Measurements from ENCODE around the gene PSMA6. TPM values are rescaled to one million over a fixed set of nuclear protein-coding genes. Genes with fewer than 3 reads are reported as not detected.

PSMA6 gene
- total and polyA plus RNA-seq, 2 of the 8 experiments (the other 6 are each of a cell fraction or from before 2014, with no cell fraction given): 180 to 238 TPM

DNA sequence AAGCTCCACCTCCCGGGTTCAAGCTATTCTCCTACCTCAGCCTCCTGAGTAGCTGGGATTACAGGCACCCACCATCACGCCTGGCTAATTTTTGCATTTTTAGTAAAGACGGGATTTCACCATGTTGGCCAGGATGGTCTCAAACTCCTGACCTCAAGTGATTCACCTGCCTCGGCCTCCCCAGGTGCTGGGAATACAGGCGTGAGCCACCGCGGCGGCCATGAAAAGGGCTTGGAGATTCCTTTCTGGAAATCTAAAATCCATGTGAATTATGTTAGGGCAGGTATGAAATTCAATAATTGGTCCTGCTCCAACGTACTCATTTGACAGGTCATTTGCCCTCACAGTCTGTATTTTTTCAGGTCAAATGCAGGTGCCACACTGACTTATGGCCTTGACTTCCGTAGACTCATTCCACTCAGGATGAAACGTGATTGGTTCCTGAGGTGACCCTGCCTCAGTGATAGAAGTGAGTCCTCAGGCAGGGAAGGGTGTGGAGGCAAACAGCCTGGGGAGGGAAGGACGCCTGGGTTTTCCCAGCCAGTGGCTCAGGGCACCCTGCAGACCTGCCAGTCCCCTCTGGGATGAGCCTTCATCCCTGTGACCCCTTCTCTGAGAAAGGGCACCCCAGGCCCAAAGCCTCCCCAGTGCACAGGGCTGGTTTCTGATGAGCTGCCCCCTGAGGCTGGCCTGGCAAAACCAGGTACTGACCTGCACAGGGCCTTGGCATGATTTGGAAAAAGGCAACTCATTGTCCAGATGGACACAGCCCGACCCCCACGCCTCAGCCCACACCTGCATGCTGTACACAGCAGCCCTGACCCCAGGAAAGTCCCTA, 48.7 kb downstream of the PSMA6 start (continued):
- TF ChIP-seq, protein P1, sequence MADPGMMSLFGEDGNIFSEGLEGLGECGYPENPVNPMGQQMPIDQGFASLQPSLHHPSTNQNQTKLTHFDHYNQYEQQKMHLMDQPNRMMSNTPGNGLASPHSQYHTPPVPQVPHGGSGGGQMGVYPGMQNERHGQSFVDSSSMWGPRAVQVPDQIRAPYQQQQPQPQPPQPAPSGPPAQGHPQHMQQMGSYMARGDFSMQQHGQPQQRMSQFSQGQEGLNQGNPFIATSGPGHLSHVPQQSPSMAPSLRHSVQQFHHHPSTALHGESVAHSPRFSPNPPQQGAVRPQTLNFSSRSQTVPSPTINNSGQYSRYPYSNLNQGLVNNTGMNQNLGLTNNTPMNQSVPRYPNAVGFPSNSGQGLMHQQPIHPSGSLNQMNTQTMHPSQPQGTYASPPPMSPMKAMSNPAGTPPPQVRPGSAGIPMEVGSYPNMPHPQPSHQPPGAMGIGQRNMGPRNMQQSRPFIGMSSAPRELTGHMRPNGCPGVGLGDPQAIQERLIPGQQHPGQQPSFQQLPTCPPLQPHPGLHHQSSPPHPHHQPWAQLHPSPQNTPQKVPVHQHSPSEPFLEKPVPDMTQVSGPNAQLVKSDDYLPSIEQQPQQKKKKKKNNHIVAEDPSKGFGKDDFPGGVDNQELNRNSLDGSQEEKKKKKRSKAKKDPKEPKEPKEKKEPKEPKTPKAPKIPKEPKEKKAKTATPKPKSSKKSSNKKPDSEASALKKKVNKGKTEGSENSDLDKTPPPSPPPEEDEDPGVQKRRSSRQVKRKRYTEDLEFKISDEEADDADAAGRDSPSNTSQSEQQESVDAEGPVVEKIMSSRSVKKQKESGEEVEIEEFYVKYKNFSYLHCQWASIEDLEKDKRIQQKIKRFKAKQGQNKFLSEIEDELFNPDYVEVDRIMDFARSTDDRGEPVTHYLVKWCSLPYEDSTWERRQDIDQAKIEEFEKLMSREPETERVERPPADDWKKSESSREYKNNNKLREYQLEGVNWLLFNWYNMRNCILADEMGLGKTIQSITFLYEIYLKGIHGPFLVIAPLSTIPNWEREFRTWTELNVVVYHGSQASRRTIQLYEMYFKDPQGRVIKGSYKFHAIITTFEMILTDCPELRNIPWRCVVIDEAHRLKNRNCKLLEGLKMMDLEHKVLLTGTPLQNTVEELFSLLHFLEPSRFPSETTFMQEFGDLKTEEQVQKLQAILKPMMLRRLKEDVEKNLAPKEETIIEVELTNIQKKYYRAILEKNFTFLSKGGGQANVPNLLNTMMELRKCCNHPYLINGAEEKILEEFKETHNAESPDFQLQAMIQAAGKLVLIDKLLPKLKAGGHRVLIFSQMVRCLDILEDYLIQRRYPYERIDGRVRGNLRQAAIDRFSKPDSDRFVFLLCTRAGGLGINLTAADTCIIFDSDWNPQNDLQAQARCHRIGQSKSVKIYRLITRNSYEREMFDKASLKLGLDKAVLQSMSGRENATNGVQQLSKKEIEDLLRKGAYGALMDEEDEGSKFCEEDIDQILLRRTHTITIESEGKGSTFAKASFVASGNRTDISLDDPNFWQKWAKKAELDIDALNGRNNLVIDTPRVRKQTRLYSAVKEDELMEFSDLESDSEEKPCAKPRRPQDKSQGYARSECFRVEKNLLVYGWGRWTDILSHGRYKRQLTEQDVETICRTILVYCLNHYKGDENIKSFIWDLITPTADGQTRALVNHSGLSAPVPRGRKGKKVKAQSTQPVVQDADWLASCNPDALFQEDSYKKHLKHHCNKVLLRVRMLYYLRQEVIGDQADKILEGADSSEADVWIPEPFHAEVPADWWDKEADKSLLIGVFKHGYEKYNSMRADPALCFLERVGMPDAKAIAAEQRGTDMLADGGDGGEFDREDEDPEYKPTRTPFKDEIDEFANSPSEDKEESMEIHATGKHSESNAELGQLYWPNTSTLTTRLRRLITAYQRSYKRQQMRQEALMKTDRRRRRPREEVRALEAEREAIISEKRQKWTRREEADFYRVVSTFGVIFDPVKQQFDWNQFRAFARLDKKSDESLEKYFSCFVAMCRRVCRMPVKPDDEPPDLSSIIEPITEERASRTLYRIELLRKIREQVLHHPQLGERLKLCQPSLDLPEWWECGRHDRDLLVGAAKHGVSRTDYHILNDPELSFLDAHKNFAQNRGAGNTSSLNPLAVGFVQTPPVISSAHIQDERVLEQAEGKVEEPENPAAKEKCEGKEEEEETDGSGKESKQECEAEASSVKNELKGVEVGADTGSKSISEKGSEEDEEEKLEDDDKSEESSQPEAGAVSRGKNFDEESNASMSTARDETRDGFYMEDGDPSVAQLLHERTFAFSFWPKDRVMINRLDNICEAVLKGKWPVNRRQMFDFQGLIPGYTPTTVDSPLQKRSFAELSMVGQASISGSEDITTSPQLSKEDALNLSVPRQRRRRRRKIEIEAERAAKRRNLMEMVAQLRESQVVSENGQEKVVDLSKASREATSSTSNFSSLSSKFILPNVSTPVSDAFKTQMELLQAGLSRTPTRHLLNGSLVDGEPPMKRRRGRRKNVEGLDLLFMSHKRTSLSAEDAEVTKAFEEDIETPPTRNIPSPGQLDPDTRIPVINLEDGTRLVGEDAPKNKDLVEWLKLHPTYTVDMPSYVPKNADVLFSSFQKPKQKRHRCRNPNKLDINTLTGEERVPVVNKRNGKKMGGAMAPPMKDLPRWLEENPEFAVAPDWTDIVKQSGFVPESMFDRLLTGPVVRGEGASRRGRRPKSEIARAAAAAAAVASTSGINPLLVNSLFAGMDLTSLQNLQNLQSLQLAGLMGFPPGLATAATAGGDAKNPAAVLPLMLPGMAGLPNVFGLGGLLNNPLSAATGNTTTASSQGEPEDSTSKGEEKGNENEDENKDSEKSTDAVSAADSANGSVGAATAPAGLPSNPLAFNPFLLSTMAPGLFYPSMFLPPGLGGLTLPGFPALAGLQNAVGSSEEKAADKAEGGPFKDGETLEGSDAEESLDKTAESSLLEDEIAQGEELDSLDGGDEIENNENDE (IDR thresholded peaks at IDR 0.05; ENCODE audit: insufficient replicate concordance, low read length): no peak
- TF ChIP-seq YY1 (IDR thresholded peaks at IDR 0.05; ENCODE audit: low read depth, low read length): no peak
- TF ChIP-seq CEBPB (IDR thresholded peaks at IDR 0.05; ENCODE audit: low read depth, low read length): no peak
- TF ChIP-seq NANOG (IDR thresholded peaks at IDR 0.05; ENCODE audit: insufficient read depth, low read depth, low read length, poor library complexity, severe bottlenecking): no peak
- no peak for TF ChIP-seq CBX8 (IDR thresholded peaks at IDR 0.05; ENCODE audit: borderline replicate concordance, low read depth, low read length)
- no peak for TF ChIP-seq ASH2L (IDR thresholded peaks at IDR 0.05; ENCODE audit: low read length)
- no peak for TF ChIP-seq CTBP2 (IDR thresholded peaks at IDR 0.05; ENCODE audit: borderline replicate concordance, insufficient read depth, insufficient read length, low read length)
- no peak for TF ChIP-seq SP1 (IDR thresholded peaks at IDR 0.05; ENCODE audit: low read depth, low read length)
- no peak for TF ChIP-seq HDAC6 (IDR thresholded peaks at IDR 0.05; ENCODE audit: low read depth, low read length)
- TF ChIP-seq EP300 (IDR thresholded peaks at IDR 0.05; ENCODE audit: borderline replicate concordance in 1 of 2, low read depth in 2 of 2, low read length in 2 of 2): no peak
